ENCODE measurements around the gene FADS6.

DNA sequence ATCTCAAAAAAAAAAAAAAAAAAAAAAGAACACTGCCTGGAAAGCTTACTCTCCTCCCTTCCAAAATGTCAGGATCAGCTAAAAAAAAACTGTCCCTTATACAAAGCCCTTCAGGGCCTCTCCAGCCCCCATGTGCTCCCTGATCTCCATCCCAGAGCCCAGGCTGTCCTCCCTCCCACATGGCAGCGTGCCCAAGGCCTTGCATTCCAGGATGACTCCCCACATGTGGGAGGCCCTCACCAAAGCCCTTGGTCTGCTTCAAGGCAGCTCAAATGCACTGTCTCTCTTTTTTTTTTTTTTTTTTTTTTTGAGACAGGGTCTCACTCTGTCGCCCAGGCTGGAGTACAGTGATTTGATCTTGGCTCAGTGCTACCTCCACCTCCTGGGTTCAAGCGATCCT, 22.9 kb downstream of the FADS6 start:
- TF ChIP-seq EZH2 (optimal IDR thresholded peaks at IDR 0.05; ENCODE audit: low read depth, low read length), result no peak
- TF ChIP-seq, protein P1, sequence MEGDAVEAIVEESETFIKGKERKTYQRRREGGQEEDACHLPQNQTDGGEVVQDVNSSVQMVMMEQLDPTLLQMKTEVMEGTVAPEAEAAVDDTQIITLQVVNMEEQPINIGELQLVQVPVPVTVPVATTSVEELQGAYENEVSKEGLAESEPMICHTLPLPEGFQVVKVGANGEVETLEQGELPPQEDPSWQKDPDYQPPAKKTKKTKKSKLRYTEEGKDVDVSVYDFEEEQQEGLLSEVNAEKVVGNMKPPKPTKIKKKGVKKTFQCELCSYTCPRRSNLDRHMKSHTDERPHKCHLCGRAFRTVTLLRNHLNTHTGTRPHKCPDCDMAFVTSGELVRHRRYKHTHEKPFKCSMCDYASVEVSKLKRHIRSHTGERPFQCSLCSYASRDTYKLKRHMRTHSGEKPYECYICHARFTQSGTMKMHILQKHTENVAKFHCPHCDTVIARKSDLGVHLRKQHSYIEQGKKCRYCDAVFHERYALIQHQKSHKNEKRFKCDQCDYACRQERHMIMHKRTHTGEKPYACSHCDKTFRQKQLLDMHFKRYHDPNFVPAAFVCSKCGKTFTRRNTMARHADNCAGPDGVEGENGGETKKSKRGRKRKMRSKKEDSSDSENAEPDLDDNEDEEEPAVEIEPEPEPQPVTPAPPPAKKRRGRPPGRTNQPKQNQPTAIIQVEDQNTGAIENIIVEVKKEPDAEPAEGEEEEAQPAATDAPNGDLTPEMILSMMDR (IDR thresholded peaks at IDR 0.05; ENCODE audit: low read length), result no peak
- no peak for TF ChIP-seq EZH2phosphoT487 (IDR thresholded peaks at IDR 0.05; ENCODE audit: low read length)
